Measurements from ENCODE around the gene TMEM201. TPM values are rescaled to one million over a fixed set of nuclear protein-coding genes. Genes with fewer than 3 reads are reported as not detected.

The TMEM201 gene
- total and polyA plus RNA-seq, 4 donors = 4.5 to 10.8 (median 5.8) TPM

DNA sequence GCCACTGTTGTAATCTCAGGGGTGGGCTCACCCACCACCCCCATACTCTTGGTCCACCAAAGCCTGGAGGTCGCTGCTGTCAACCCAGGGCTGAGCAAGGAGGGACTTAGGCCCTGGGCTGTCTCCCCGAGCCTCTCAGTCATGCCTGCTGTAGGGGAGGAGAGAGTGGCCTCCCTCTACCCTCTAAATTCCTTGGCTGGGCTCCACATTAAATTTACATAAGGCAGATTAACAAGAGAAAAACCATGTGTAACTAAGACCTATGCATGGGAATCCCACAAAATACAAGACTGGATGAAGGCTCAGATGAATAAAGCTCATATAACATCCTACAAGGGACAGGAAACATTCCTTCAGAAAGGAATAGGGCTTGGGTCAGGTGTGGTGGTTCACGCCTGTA is 61.1 kb downstream of the TMEM201 start:
- ATAC-seq (ENCODE audit: insufficient read depth, low FRiP score) = no peak
- no peak overlapping the region for H3K9ac ChIP-seq (ENCODE audit: insufficient read depth in 1 of 2, low read length in 2 of 2)
- peaks cover 0 to 33% (median 28%) of the 10 kb centered on the region in 3 donors for H3K27me3 ChIP-seq (ENCODE audit: control insufficient read depth in 3 of 3, insufficient read depth in 3 of 3, low read length in 2 of 3)
- H3K4me1 ChIP-seq (ENCODE audit: control insufficient read depth in 5 of 5, insufficient read depth in 5 of 5, low read length in 5 of 5) = peaks cover 0 to 7% (median 0%) of the 10 kb centered on the region in 5 donors
- H3K4me3 ChIP-seq = no peak overlapping the region
- H3K36me3 ChIP-seq (ENCODE audit: control insufficient read depth in 4 of 4, insufficient read depth in 4 of 4, low read length in 4 of 4) = no peaks in the 10 kb centered on the region
- H3K9me3 ChIP-seq (ENCODE audit: control insufficient read depth in 4 of 4, insufficient read depth in 3 of 4, low read length in 3 of 4) = no peaks in the 10 kb centered on the region
- TF ChIP-seq, protein P1, sequence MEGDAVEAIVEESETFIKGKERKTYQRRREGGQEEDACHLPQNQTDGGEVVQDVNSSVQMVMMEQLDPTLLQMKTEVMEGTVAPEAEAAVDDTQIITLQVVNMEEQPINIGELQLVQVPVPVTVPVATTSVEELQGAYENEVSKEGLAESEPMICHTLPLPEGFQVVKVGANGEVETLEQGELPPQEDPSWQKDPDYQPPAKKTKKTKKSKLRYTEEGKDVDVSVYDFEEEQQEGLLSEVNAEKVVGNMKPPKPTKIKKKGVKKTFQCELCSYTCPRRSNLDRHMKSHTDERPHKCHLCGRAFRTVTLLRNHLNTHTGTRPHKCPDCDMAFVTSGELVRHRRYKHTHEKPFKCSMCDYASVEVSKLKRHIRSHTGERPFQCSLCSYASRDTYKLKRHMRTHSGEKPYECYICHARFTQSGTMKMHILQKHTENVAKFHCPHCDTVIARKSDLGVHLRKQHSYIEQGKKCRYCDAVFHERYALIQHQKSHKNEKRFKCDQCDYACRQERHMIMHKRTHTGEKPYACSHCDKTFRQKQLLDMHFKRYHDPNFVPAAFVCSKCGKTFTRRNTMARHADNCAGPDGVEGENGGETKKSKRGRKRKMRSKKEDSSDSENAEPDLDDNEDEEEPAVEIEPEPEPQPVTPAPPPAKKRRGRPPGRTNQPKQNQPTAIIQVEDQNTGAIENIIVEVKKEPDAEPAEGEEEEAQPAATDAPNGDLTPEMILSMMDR (IDR thresholded peaks at IDR 0.05; ENCODE audit: control extremely low read depth, extremely low read depth) = no peak
- 89 to 91% methylated on average over 3 of the region's 3 CpGs for WGBS, 2 donors
- DNase-seq = peak in 2 of 3 donors; percentile 35
- H3K27ac ChIP-seq (ENCODE audit: low read depth in 1 of 2, low read length in 1 of 2) = no peak overlapping the region

DNA sequence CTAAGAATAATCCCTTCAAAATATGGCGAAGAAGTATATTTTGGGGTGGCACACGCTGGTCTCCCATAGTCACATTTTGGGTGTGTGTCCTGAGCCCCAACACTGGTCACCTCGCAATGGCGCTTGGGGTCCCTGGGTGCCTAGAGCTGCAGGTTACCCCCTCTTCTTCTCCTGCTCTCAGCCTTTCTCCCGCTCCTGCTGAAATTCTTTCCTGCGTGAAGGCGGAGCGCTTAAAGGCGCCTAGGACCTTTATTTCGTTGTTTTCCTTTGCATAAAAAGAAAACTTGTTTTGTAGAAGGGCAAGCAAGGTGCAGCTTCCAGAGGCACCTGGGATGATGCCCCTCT is 62.5 kb downstream of the TMEM201 start:
- Histone ChIP-seq H3K36me3 (ENCODE audit: control insufficient read depth in 4 of 4, insufficient read depth in 4 of 4, low read length in 4 of 4) (no peaks in the 10 kb centered on the region), H3K27me3 (ENCODE audit: control insufficient read depth in 3 of 3, insufficient read depth in 3 of 3, low read length in 2 of 3) (peaks cover 0 to 33% (median 28%) of the 10 kb centered on the region in 3 donors), H3K4me1 (ENCODE audit: control insufficient read depth in 5 of 5, insufficient read depth in 5 of 5, low read length in 5 of 5) (peaks cover 0 to 7% (median 0%) of the 10 kb centered on the region in 5 donors), H3K9ac (ENCODE audit: insufficient read depth in 1 of 2, low read length in 2 of 2) (no peak overlapping the region), H3K4me3 (no peak overlapping the region), H3K27ac (ENCODE audit: low read depth in 1 of 2, low read length in 1 of 2) (no peak overlapping the region), H3K9me3 (ENCODE audit: control insufficient read depth in 4 of 4, insufficient read depth in 3 of 4, low read length in 3 of 4) (no peaks in the 10 kb centered on the region)
- ATAC-seq (ENCODE audit: insufficient read depth, low FRiP score) (no peak), DNase-seq (no peak)
- TF ChIP-seq, protein P1 (IDR thresholded peaks at IDR 0.05; ENCODE audit: control extremely low read depth, extremely low read depth) = no peak
- WGBS, 2 donors = 18 to 21% methylated on average over 10 of the region's 10 CpGs

DNA sequence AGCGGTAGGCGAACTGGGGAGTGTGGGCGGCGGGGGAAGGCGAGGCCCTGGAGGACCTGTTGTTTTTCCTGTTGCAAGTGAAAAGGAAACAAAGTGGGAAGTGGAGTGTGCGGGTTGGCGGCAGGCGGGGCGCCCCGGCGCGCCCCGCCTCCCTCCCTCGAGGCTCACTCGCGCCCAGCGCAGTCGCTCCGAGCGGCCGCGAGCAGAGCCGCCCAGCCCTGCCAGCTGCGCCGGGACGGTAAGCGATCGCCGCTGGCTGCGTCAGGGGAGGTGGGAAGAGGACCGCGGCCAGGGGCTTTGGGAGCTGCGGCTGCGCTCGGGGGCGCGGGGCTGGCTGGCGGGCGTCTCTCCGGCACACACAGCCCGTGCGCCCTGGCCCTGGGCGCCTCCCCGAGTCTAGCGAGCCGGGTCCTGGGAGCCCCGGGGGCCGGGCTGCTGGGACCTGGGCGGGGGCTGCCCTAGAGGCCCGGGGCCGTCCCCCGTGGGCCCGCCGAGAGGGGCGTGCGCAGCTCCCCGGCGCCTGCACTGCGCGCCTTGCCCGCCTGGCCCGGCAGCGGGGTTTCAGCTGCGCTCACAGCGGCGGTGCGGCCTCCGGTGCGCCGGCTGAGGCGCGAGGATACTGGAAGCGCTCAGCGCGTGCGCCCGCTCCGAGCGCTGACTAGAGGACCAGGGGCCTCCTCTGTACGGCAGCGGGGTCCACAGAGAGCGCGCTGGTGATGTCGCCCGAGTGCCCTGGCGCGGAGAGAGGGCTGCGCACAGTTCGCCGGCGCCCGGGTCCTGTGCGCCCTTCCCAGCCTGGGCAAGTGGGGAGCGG is 63.1 kb downstream of the TMEM201 start, which contains the start of gene PIK3CD:
Gene PIK3CD, plus strand, starts transcription at position 167 of the 814 bp plus-strand sequence. CDS start 58,725 bp downstream, outside the sequence.
- no peaks in the 10 kb centered on the region for H3K36me3 ChIP-seq (ENCODE audit: control insufficient read depth in 4 of 4, insufficient read depth in 4 of 4, low read length in 4 of 4)
- WGBS, 2 donors = 0 to 1% methylated on average over 75 to 94 of the region's 94 CpGs
- DNase-seq = peak; percentile 59 to 67 (median 63)
- TF ChIP-seq, protein P1 (IDR thresholded peaks at IDR 0.05; ENCODE audit: control extremely low read depth, extremely low read depth) = no peak
- peaks cover 0 to 33% (median 28%) of the 10 kb centered on the region in 3 donors for H3K27me3 ChIP-seq (ENCODE audit: control insufficient read depth in 3 of 3, insufficient read depth in 3 of 3, low read length in 2 of 3)
- peak within 1 kb of the TSS in 1 of 2 donors; percentile 84 for H3K27ac ChIP-seq (ENCODE audit: low read depth in 1 of 2, low read length in 1 of 2)
- peaks cover 0 to 7% (median 0%) of the 10 kb centered on the region in 5 donors for H3K4me1 ChIP-seq (ENCODE audit: control insufficient read depth in 5 of 5, insufficient read depth in 5 of 5, low read length in 5 of 5)
- peak within 1 kb of the TSS; percentile 36 for H3K4me3 ChIP-seq
- ATAC-seq (ENCODE audit: insufficient read depth, low FRiP score) = peak; percentile 75
- no peaks in the 10 kb centered on the region for H3K9me3 ChIP-seq (ENCODE audit: control insufficient read depth in 4 of 4, insufficient read depth in 3 of 4, low read length in 3 of 4)
- no peak within 1 kb of the TSS for H3K9ac ChIP-seq (ENCODE audit: insufficient read depth in 1 of 2, low read length in 2 of 2)
